ENCODE results near the gene RARS2.
"Not testable (repeated sequence)": the region's sequence is repeated elsewhere in the genome, so short reads cannot be mapped to it uniquely, and the experiment has no call there.

RARS2 gene

GRCh38 chr6:87501809-87502572 lies 87.8 kb downstream of the RARS2 start:
- no peak for DNase-seq (ENCODE audit: low read depth)

- DNase-seq (ENCODE audit: low read depth), result no peak
These were observed 91.7 kb downstream of the RARS2 start for GRCh38 chr6:87498048-87498447.

- DNase-seq (ENCODE audit: low read depth), result no peak
These were observed 94.9 kb downstream of the RARS2 start for GRCh38 chr6:87494761-87495422.

- not testable (repeated sequence) for DNase-seq (ENCODE audit: low read depth)
These were observed 100.5 kb downstream of the RARS2 start for GRCh38 chr6:87489326-87489725.

GRCh38 chr6:87487555-87487954 lies 102.2 kb downstream of the RARS2 start:
- no peak for DNase-seq (ENCODE audit: low read depth)

- DNase-seq (ENCODE audit: low read depth), result no peak
These were observed 105.3 kb downstream of the RARS2 start for GRCh38 chr6:87484491-87484890.

GRCh38 chr6:87483929-87484328 lies 105.9 kb downstream of the RARS2 start:
- DNase-seq (ENCODE audit: low read depth), result no peak

GRCh38 chr6:87482366-87482765 lies 107.4 kb downstream of the RARS2 start:
- DNase-seq (ENCODE audit: low read depth), result no peak

- DNase-seq (ENCODE audit: low read depth), result no peak
These were observed 107.9 kb downstream of the RARS2 start for GRCh38 chr6:87481931-87482330.

- DNase-seq (ENCODE audit: low read depth), result peak; percentile 36
These were observed 116.3 kb downstream of the RARS2 start for GRCh38 chr6:87473419-87473903.

- peak; percentile 70 for DNase-seq (ENCODE audit: low read depth)
These were observed 117.0 kb downstream of the RARS2 start, which contains the start of gene SLC35A1 for GRCh38 chr6:87472525-87473418. TSS of gene SLC35A1 (plus strand) at chr6:87472974. CDS start at chr6:87473004, 30 bp downstream.

- no peak for DNase-seq (ENCODE audit: low read depth)
These were observed 124.7 kb downstream of the RARS2 start for GRCh38 chr6:87465051-87465450.
